Urothelium cell line (cell line): ENCODE data around the gene FAM124A.

Experiments
- DNase-seq: peaks from one replicate; pipeline ENCODE4 v3.0.0; 2011; ENCODE audit warnings: low spot score, mixed read lengths
- FAIRE-seq: peaks from 2 replicates; lab custom pipeline; 2011; peaks lifted over from hg19 to GRCh38; lab: Jason Lieb, UNC

FAM124A gene

GRCh38 chr13:51329606-51330005 lies 107.4 kb downstream of the FAM124A start:
- no peak for FAIRE-seq
- no peak for DNase-seq

DNA sequence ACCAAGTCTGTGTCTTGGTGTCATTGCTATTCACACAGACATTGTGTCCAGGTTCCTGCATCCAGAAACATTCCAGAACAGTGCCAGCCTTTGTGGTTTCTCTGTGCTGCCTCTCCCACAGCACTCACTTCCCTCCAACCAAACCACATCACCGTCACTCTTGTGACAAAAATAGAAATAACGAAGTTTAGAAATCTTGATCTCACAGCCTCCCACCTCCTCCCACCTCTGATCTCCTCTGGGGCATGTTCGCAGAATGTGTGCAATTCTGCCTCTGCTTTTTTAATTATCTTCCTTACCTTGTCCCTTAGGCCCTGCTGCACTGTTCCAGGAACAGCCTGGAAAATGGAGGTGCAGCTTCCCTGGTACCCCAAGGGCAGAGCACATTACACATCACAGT lies 108.6 kb downstream of the FAM124A start:
- DNase-seq (peak; percentile 59), FAIRE-seq (no peak)

DNA sequence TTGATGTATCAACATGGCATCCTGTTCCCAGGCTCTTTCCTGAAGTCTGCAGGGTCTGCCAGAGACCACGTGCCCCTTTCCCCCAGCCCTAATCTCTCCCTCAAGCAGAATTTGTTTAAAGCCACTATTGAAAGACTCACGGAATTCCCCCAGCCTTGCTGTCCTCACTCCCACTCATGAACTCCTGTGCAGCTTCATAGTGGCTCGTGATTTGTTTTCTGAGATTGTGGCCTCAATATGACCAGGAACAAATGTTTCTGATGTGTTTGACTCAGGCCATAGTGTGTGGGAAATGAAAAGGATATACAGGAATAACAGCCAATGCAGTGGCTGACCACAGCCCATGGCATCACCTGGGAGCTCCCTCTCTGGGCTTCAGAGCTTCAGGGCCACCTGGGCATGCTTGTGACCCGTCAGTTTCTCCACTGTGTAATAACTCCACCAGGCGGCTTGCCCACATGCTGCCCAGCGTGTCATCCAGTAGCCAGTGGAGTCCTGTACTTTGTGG lies 109.2 kb downstream of the FAM124A start:
- no peak for FAIRE-seq
- no peak for DNase-seq

DNA sequence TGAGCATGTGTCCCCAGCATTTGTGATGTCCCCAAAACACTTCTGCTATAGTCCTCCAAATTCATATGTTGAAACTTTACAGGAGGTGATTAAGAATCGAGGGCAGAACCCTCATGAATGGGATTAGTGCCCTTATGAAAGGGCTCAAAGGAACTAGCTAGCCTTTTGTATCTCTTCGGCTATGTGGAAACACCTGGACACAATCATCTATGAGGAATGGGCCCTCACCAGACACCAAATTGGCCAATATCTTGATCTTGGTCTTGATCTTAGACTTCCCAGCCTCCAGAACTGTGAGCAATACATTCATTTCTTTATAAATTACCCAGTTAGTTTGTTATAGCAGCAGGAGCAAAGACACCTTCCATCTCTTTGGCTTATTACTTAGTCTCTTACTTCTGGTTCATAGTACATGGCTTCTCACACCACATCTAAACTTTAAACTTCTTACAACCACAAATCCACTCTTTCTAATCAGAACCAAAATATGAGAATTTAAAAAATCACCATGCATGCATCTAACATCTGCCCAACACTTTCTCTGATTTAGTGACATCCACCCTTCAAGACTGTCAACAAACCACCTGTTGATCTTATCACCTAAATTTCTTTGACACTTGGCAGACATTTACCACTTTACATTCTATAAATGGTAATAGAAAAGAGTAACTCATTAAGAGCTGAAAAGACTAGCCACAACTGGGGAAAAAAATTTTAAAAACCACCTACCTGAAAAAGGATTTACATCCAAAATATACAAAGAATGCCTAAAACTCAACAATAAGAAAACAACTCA lies 110.6 kb downstream of the FAM124A start:
- FAIRE-seq = no peak
- DNase-seq = no peak

- DNase-seq (no peak), FAIRE-seq (no peak)
These were observed 111.2 kb downstream of the FAM124A start for GRCh38 chr13:51333421-51333820.

DNA sequence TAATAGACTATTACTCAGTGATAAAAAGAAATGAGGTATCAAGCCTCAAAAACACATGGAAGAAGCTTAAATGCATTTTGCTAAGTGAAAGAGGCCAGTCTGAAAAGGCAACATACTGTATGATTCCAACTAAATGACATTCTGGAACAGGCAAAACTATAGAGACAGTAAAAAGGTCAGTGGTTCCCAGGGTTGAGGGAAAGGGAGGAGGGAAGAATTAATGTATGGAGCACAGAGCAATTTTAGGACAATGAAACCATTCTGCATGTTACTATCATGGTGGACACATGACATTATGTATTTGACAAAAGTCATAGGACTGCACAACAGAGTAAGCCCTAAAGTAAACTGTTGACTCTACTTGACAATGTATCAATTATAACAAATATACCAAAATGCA lies 111.6 kb downstream of the FAM124A start:
- no peak for DNase-seq
- no peak for FAIRE-seq
